Measurements from ENCODE around the gene OBP2A.
"Not testable (repeated sequence)": the region's sequence is repeated elsewhere in the genome, so short reads cannot be mapped to it uniquely, and the experiment has no call there.

The OBP2A gene

DNA sequence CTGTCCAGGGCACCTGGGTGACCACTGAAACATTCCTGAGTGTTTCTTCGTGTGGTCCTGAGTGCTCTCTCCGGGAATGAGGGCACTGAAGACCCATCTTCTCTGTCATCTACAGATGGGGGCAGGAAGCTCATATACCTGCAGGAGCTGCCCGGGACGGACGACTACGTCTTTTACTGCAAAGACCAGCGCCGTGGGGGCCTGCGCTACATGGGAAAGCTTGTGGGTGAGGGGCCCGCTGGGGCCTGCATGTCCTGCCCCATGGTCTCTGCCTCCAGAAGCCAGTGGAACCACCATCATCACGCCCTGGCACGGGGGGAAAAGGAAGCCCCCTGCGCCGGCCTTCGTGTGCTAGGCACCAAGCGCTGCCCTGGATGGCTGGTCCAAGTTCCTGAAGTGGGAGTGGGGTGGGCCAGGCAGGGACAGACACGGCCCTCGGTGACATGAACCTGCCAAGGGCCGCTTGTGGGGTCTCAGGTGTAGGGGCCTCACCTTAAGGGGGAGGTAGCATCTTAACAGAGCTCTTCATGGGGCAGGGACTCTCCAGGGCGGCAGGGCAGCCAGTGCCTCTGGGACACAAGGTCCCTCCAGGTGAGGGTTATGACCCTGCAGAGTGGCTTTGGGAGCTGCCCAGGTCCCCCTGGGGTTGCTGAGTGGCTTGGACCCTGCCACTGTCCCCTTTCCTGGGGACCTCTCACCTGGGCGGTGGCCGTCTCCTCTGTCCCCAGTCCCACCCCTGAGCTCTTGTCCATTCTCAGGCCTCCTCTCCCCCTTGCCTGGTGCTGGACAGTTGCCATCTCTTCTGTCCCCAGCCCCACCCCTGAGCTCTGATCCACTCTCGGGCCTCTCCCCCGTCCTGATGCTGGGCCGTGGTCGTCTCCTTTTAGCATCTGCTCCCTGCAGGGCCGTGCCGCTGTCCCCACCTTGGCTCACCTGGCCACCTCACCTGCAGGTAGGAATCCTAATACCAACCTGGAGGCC is 2.1 kb downstream of the OBP2A start:
- TF ChIP-seq, protein P1, sequence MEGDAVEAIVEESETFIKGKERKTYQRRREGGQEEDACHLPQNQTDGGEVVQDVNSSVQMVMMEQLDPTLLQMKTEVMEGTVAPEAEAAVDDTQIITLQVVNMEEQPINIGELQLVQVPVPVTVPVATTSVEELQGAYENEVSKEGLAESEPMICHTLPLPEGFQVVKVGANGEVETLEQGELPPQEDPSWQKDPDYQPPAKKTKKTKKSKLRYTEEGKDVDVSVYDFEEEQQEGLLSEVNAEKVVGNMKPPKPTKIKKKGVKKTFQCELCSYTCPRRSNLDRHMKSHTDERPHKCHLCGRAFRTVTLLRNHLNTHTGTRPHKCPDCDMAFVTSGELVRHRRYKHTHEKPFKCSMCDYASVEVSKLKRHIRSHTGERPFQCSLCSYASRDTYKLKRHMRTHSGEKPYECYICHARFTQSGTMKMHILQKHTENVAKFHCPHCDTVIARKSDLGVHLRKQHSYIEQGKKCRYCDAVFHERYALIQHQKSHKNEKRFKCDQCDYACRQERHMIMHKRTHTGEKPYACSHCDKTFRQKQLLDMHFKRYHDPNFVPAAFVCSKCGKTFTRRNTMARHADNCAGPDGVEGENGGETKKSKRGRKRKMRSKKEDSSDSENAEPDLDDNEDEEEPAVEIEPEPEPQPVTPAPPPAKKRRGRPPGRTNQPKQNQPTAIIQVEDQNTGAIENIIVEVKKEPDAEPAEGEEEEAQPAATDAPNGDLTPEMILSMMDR (IDR thresholded peaks at IDR 0.05; ENCODE audit: low read length, missing control alignments): no peak
- H3K4me3 ChIP-seq (replicated peaks; ENCODE audit: low read depth, low read length): no peak overlapping the region
- DNase-seq (ENCODE audit: low read depth): no peak

DNA sequence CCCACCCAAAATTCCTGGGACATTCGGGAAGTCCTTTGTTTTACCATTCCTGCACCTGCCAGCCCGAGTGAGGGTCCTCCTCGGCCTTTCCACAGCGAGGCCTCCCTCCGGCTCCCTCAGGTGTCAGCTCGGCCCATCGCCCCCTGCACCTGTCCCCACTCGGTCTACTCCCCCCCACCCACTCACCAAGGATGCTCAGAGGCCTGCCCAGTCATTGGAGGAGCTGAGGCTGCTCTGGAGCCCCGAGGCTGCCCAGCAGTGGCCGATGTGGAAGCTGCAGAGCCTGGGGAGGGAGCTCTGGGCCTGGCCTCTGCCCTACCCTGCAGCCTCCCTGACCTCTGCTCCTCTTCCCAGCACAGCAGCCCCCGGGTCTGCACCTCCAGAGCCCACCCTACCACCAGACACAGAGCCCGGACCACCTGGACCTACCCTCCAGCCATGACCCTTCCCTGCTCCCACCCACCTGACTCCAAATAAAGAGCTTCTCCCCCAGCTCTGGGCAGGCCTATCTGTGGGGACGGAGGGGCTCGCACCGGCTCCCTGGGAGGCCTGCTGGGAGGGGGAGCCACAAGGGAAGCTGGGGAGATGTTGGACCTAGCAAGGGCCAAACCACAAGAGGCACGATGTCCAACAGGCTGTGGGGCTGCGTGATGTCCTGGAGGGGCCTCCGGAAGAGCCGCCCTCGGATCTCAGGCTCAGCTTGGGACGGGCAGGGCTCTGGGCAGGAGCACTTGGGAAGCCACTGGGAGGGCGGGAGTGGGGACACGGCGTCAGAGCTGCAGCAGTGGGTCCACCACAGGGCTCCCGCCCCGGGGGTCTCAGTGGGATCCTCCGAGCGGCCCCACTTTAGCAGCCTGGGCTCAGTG is 3.8 kb downstream of the OBP2A start:
- H3K4me3 ChIP-seq (replicated peaks; ENCODE audit: low read depth, low read length); DNase-seq (ENCODE audit: low read depth): not testable (repeated sequence)

DNA sequence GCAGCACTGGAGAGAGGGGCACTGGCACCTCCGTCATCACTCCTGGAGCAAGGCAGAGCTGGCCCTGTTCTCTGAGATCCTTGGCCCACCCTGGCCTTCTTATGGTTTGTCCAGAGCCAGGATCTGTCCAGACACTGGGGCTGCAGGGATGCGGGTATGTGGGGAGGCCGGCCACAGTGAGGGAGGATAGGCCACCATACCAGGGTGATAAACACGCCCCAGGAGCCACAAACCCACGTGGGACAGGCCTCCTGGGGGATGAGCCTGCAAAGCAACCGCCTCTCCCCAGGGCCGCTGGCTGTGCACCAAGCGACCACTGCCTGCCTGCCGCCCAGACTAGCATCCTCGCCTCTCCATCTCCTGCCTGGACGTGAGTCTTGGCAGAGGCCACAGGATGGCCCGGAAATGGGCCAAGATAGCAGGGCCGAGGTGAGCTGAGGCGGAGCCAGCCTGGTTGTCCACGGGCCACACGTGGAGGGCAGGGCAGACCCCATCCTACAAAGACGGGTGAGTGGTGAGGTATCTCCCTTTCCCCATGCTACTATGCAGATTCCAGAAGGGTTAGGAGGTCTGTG is 4.5 kb downstream of the OBP2A start:
- no peak for DNase-seq (ENCODE audit: low read depth)
- no peak overlapping the region for H3K4me3 ChIP-seq (replicated peaks; ENCODE audit: low read depth, low read length)
- TF ChIP-seq, protein P1 (IDR thresholded peaks at IDR 0.05; ENCODE audit: low read length, missing control alignments): no peak

DNA sequence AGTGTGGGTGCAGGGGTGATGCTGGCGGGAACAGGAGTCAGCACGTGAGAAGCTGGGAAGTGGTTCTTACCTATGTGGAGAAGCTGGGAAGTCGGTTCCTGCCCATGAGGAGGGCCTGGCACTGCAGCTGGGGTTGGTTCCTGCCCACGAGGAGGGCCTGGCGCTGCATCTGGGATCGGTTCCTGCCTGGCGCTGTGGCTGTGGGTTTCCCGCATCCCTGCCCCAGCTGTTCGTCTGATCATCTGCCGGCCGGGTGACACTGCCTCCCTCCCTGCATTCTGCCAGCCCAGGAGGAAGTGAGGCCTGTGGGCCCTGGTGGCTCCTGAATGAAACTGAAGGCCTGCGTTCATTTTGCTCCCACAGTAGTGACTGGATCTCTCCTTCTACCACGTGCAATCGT is 5.1 kb downstream of the OBP2A start:
- no peak for DNase-seq (ENCODE audit: low read depth)
- TF ChIP-seq, protein P1 (IDR thresholded peaks at IDR 0.05; ENCODE audit: low read length, missing control alignments): no peak
- H3K4me3 ChIP-seq (replicated peaks; ENCODE audit: low read depth, low read length): no peak overlapping the region

DNA sequence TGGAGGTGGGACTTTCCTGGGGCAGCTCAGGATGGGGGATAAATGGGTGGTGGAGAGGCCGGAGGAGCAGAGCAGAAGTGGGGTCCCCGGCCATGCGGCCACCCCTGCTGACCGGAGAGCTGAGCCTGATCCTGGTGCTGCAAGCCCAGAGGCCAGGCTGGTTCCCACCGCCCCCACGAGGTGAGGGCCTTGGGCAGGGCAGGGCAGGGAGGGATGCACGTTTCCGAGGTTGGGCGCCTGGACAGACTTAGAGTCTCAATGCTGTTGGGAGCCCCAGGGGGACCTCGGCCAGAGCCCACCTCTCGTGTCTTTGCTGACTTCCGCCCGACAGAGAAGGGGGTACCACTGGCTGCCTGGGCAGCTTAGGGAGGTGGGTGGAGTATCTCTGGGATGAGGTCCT is 5.5 kb downstream of the OBP2A start:
- TF ChIP-seq, protein P1 (IDR thresholded peaks at IDR 0.05; ENCODE audit: low read length, missing control alignments): no peak
- H3K4me3 ChIP-seq (replicated peaks; ENCODE audit: low read depth, low read length): no peak overlapping the region
- no peak for DNase-seq (ENCODE audit: low read depth)

DNA sequence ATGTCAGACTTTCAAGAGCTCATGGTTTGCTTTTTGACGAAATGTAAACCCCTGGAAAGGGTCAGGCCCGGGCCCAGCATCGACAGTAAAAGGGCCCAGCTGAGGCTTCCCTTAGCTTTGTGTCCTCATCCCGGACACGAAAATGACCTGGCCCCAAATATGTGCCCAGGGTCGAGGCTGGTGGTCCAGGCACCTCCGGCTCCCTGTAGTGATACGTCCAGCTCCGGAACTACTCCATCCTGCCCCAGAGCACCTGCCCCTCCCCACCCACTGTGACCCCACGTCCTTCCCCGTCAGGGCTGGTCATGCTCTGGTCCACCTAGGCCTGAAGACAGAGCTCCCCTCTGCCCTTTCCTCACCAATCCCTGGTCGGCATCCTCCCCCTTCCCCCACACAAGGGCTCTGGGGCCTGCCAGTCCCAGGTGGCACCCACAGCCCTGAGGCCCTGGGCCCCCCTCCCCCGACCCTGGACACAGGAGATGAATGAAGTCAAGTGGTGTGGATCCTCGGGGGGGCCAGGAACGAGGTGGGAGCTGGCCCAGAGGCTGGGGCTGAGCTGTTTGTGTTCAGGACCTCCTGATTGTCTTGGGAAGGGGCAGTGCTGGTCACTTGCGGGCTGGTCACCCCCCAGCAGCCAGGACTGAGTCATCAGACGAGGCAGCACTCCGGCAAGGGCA is 6.2 kb downstream of the OBP2A start:
- TF ChIP-seq, protein P1 (IDR thresholded peaks at IDR 0.05; ENCODE audit: low read length, missing control alignments): no peak
- no peak overlapping the region for H3K4me3 ChIP-seq (replicated peaks; ENCODE audit: low read depth, low read length)
- no peak for DNase-seq (ENCODE audit: low read depth)

All from fibroblast of pulmonary artery (primary cell).